Lower leg skin (tissue), 4 donors: Measurements from ENCODE around the gene DUSP8. TPM values are rescaled to one million over a fixed set of nuclear protein-coding genes. Genes with fewer than 3 reads are reported as not detected.

ENCODE experiments used
- DNase-seq, 2 donors: peaks; one replicate each; pipeline ENCODE4 v3.0.0-alpha.2; 2019; ENCODE audit warnings: low spot score in 2 of 2
- H3K4me3 ChIP-seq: fragments of 200-600 bp; sonication (generic); 2 replicates; pipeline ENCODE4 v1.5.1; 2017; ENCODE audit warnings: mild to moderate bottlenecking, low read depth; ENCODE audit not compliant: poor library complexity, severe bottlenecking
- CTCF ChIP-seq, 3 donors: fragments of 450-650 bp; IDR thresholded peaks; one replicate each; pipeline ENCODE4 v1.5.1; 2016; ENCODE audit warnings: antibody characterized with exemption in 3 of 3, mild to moderate bottlenecking in 3 of 3, moderate library complexity in 2 of 3
- POLR2A ChIP-seq, 2 donors: fragments of 450-650 bp; IDR thresholded peaks; one replicate each; pipeline ENCODE4 v1.6.1; 2016 to 2017; ENCODE audit warnings: antibody characterized with exemption in 2 of 2, mild to moderate bottlenecking in 1 of 2, moderate library complexity in 1 of 2
- WGBS, 2 donors: methylation state at CpG; one replicate each; pipeline ENCODE4 v1.1.5; 2018; 5-methylcytosine and 5-hydroxymethylcytosine counted together
- intact Hi-C: fragments of 100-400 bp; cut with DNase I; formaldehyde crosslinking; loops from one replicate; pipeline ENCODE4 v1.15.0; 2023; ENCODE audit warnings: low total_unique reads
- total RNA-seq, 4 donors: library from RNA; depleted of rRNA; stranded (reverse); fragments of >200 nt; gene quantifications; one replicate each; pipeline ENCODE4 v1.1.0, GENCODE V29; 2016

DUSP8 gene
- total RNA-seq, 4 donors from 2014 or later, result 4.0 to 11.6 (median 5.9) TPM

GRCh38 chr11:1567052-1567720, 4.9 kb downstream of the DUSP8 start:
- DNase-seq, result no peak
- WGBS, 2 donors, result 75% methylated on average over 11 to 12 of the region's 13 CpGs
- intact Hi-C loops, result no loop called here
- TF ChIP-seq POLR2A (IDR thresholded peaks at IDR 0.05) (no peak), CTCF (IDR thresholded peaks at IDR 0.05) (no peak)
- no peak overlapping the region for H3K4me3 ChIP-seq

- intact Hi-C loops, result no loop called here
- TF ChIP-seq POLR2A (IDR thresholded peaks at IDR 0.05) (no peak), CTCF (IDR thresholded peaks at IDR 0.05) (no peak)
- WGBS, 2 donors, result 80 to 87% methylated on average over 20 of the region's 20 CpGs
Measured at GRCh38 chr11:1566381-1567051, 5.6 kb downstream of the DUSP8 start.

GRCh38 chr11:1565904-1566247, 6.2 kb downstream of the DUSP8 start:
- intact Hi-C loops, result no loop called here
- H3K4me3 ChIP-seq, result no peak overlapping the region
- DNase-seq, result no peak
- 79 to 81% methylated on average over 2 to 5 of the region's 5 CpGs for WGBS, 2 donors
- TF ChIP-seq POLR2A (IDR thresholded peaks at IDR 0.05) (no peak), CTCF (IDR thresholded peaks at IDR 0.05) (no peak)

More at GRCh38 chr11:1566381-1567051, 5.6 kb downstream of the DUSP8 start:
- DNase-seq, result no peak
- no peak overlapping the region for H3K4me3 ChIP-seq

- TF ChIP-seq CTCF (IDR thresholded peaks at IDR 0.05) (no peak), POLR2A (IDR thresholded peaks at IDR 0.05) (no peak)
- no peak overlapping the region for H3K4me3 ChIP-seq
- no peak for DNase-seq
- 90 to 91% methylated on average over 15 to 19 of the region's 28 CpGs for WGBS, 2 donors
- intact Hi-C loops, result no loop called here
Measured at GRCh38 chr11:1565173-1565903, 6.7 kb downstream of the DUSP8 start.

GRCh38 chr11:1564535-1565172, 7.4 kb downstream of the DUSP8 start:
- intact Hi-C loops, result no loop called here
- 42 to 50% methylated on average over 15 to 16 of the region's 16 CpGs for WGBS, 2 donors
- H3K4me3 ChIP-seq, result no peak overlapping the region
- TF ChIP-seq CTCF (IDR thresholded peaks at IDR 0.05) (no peak), POLR2A (IDR thresholded peaks at IDR 0.05) (no peak)
- DNase-seq, result no peak
